ENCODE results near the gene NAALADL2. TPM values are rescaled to one million over a fixed set of nuclear protein-coding genes. Genes with fewer than 3 reads are reported as not detected.

Gene NAALADL2
- total and polyA plus RNA-seq, 8 donors, result 0.76 to 15.4 (median 7.9) TPM

GRCh38 chr3:174957551-174958001 lies 98.4 kb downstream of the NAALADL2 start:
- Histone ChIP-seq H3K36me3 (no peaks in the 10 kb centered on the region), H3K4me1 (no peaks in the 10 kb centered on the region), H3K4me3 (no peak overlapping the region), H3K9me3 (no peaks in the 10 kb centered on the region), H3K27me3 (no peaks in the 10 kb centered on the region), H3K27ac (no peak overlapping the region)
- no peak for DNase-seq
- intact Hi-C loops (cut with DNase I), result no loop called here
- ATAC-seq, result no peak
- FAIRE-seq, result no peak
- TF ChIP-seq, protein P1, sequence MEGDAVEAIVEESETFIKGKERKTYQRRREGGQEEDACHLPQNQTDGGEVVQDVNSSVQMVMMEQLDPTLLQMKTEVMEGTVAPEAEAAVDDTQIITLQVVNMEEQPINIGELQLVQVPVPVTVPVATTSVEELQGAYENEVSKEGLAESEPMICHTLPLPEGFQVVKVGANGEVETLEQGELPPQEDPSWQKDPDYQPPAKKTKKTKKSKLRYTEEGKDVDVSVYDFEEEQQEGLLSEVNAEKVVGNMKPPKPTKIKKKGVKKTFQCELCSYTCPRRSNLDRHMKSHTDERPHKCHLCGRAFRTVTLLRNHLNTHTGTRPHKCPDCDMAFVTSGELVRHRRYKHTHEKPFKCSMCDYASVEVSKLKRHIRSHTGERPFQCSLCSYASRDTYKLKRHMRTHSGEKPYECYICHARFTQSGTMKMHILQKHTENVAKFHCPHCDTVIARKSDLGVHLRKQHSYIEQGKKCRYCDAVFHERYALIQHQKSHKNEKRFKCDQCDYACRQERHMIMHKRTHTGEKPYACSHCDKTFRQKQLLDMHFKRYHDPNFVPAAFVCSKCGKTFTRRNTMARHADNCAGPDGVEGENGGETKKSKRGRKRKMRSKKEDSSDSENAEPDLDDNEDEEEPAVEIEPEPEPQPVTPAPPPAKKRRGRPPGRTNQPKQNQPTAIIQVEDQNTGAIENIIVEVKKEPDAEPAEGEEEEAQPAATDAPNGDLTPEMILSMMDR (IDR thresholded peaks at IDR 0.05), result no peak

DNA sequence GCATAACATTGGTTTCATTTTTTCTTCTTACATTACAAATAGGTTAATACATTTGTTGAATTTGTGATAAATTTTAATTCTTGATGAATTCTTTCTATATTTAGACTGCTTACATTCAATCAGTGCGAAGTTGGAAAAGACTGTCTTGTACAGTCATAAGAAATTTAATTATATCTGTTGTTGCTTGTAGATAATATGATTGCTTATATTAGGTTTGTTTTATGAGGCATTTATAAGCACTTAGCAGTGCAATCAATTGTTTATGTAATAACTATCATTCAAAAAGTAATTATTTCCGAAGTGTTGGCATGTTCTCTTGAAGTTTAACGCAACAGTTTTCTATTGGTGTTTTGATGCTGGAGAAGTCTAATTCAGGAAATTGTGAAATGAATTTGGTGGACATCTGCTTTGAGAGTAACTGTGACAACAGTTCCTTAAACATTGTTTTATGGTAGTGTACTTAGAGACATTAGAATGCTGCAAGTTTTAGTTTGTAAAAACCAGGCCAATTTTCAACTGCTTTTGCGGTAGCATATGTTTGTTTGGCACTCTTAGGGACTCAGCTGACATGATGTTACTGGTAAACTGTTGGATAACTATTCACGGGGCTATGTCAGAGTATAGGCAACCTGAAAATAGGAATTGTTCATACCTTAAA lies 99.7 kb downstream of the NAALADL2 start:
- FAIRE-seq (no peak), DNase-seq (no peak), ATAC-seq (no peak)
- H3K9me3 ChIP-seq, result no peaks in the 10 kb centered on the region
- intact Hi-C loops (cut with DNase I), result no loop called here
- no peaks in the 10 kb centered on the region for H3K36me3 ChIP-seq
- no peak overlapping the region for H3K4me3 ChIP-seq
- TF ChIP-seq, protein P1 (IDR thresholded peaks at IDR 0.05), result no peak
- H3K27ac ChIP-seq, result no peak overlapping the region
- WGBS, 2 donors, result 66 to 71% methylated on average over 5 of the region's 5 CpGs
- no peaks in the 10 kb centered on the region for H3K4me1 ChIP-seq
- H3K27me3 ChIP-seq, result no peaks in the 10 kb centered on the region

DNA sequence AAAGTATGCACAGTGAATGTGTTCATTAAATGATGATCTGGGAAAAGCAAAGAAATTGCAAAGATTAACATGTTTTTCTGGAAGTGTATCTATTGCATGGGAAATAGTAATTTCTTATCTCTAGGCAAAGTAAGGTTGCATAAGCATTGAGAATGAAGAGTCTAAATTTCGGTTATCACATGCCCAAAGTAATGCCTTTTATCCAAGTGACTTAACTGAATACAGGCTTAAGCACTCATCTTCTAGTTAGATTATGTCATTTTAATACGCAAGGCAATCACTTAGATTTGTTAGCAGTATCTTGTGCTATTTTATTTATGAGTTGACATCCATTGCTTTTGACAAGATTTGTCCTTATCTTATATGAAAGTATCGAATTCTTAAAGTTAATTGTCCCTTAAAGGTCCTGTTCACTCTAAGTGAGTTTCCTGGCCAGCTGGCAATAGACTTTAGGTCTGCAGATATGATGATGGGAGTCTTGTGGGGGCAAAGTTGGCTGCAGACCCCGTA lies 100.5 kb downstream of the NAALADL2 start:
- FAIRE-seq (no peak), ATAC-seq (no peak), DNase-seq (no peak)
- Histone ChIP-seq H3K27me3 (no peaks in the 10 kb centered on the region), H3K36me3 (no peaks in the 10 kb centered on the region), H3K4me1 (no peaks in the 10 kb centered on the region), H3K27ac (no peak overlapping the region), H3K4me3 (no peak overlapping the region), H3K9me3 (no peaks in the 10 kb centered on the region)
- 67 to 77% methylated on average over 4 of the region's 4 CpGs for WGBS, 2 donors
- TF ChIP-seq, protein P1 (IDR thresholded peaks at IDR 0.05), result no peak
- intact Hi-C loops (cut with DNase I), result no loop called here

DNA sequence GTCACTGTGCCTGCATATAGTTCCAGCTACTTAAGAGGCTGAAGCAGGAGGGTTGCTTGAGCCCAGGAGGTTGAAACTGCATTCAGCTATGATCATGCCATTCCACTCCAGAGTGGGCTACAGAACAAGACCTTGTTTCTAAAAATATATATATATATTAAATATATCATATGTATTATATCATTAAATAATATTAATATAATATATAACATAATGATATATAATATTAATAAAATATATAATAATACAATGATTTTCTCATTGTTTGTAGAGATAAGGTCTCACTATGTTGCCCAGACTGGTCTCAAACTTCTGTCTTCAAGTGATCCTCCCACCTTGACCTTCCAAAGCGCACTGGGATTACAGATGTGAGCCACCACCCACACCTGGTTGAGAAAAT lies 101.8 kb downstream of the NAALADL2 start:
- no peak for ATAC-seq
- Histone ChIP-seq H3K27me3 (no peaks in the 10 kb centered on the region), H3K4me1 (no peaks in the 10 kb centered on the region), H3K4me3 (no peak overlapping the region), H3K27ac (no peak overlapping the region), H3K9me3 (no peaks in the 10 kb centered on the region), H3K36me3 (no peaks in the 10 kb centered on the region)
- DNase-seq, result no peak
- WGBS, 2 donors, result 93 to 100% methylated on average over 1 of the region's 1 CpG
- FAIRE-seq, result no peak
- TF ChIP-seq, protein P1 (IDR thresholded peaks at IDR 0.05), result no peak
- intact Hi-C loops (cut with DNase I), result no loop called here

DNA sequence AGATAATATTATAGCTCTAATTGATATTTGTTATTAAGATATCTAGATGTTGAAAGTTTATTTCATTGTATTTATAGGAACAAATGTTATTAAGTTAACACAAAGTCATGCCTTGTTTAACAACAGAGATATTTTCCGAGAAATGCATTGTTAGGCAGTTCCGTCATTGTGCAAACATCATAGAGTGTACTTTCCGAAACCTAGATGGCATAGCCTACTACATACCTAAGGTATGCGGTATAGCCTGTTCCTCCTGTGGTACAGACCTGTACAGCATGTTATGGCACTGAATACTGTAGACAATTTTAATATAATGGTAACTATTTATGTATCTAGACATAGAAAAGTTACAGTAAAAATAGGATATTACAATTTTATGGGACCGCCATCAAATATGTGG lies 114.3 kb downstream of the NAALADL2 start:
- FAIRE-seq (no peak), DNase-seq (no peak), ATAC-seq (peak in 1 of 4 donors; percentile 27)
- Histone ChIP-seq H3K9me3 (no peaks in the 10 kb centered on the region), H3K27me3 (no peaks in the 10 kb centered on the region), H3K4me1 (no peaks in the 10 kb centered on the region), H3K27ac (no peak overlapping the region), H3K36me3 (no peaks in the 10 kb centered on the region), H3K4me3 (no peak overlapping the region)
- intact Hi-C loops (cut with DNase I), result no loop called here
- TF ChIP-seq, protein P1 (IDR thresholded peaks at IDR 0.05), result no peak
- 80 to 82% methylated on average over 5 of the region's 5 CpGs for WGBS, 2 donors
